DMS53 treated with DMSO at 0.1 percent for 48 hours (cell line): ENCODE data around the gene RAF1.

Experiments
- DNase-seq: peaks from one replicate; lab custom pipeline; 2025; ENCODE audit not compliant: unreplicated experiment; lab: John Stamatoyannopoulos, UW

The RAF1 gene

DNA sequence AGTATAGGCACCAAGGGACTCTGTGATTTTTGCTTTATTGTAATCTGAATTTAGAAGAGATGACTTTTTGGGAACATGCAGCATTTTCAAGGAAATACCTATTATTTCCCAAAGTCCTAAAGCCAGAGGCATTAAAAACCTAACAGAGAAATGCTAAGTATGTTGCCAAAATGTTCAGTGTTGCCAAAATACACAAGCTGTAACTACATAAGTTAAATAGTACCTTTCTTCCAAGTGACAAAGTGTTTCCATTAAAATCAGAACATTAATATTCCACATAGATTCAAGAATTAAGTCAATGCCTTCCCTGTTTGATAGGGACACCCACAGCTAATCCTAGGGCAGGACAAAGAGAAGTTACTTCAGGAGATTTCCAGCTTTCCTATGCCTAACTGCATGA is 65.0 kb downstream of the RAF1 start:
- no peak for DNase-seq

GRCh38 chr3:12593473-12593872 is 70.4 kb downstream of the RAF1 start:
- DNase-seq, result no peak

- DNase-seq, result no peak
These were observed 71.8 kb downstream of the RAF1 start for GRCh38 chr3:12591997-12592715.

DNA sequence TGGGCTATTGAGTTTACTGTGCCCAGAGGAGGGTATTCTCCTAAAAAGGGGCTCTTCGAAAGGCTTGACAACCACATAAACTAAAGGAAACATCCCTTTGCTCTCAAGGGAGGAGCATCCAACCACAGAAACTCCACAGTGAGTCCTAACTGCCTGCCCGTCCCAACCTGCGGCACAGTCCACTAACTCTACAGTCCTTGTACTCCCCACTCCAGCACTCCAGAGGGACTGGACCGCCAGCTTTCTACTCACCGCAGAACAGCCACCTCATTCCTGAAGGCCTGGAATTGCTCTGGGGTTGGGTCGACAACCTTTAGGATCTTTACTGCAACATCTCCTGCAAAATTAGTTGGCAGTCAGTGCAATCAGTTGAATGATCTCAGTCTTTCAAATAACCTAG is 72.5 kb downstream of the RAF1 start:
- no peak for DNase-seq

DNA sequence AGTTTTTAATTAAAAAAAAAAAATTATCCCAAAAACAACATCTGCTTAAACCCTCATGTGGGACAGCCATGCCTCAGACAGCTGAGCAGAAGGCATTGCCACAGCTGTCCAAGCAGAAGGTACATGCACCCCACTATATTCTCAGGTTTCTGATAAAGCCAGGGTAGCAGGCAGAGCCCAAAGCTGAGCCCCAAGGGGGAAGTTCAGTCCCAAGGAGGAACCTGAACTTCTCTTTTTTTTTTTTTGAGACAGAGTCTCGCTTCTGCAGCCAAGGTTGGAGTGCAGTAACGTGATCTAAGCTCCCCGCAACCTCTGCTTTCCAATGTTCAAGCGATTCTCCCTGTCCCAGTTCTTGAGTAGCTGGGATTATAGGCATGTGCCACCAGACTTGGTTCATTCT is 73.8 kb downstream of the RAF1 start:
- DNase-seq, result no peak

- DNase-seq, result peak; percentile 19
These were observed 75.6 kb downstream of the RAF1 start for GRCh38 chr3:12588039-12589009.

GRCh38 chr3:12586403-12586802 is 77.5 kb downstream of the RAF1 start:
- DNase-seq, result no peak

GRCh38 chr3:12585970-12586369 is 77.9 kb downstream of the RAF1 start:
- no peak for DNase-seq

GRCh38 chr3:12585181-12585580 is 78.7 kb downstream of the RAF1 start:
- DNase-seq, result no peak

DNA sequence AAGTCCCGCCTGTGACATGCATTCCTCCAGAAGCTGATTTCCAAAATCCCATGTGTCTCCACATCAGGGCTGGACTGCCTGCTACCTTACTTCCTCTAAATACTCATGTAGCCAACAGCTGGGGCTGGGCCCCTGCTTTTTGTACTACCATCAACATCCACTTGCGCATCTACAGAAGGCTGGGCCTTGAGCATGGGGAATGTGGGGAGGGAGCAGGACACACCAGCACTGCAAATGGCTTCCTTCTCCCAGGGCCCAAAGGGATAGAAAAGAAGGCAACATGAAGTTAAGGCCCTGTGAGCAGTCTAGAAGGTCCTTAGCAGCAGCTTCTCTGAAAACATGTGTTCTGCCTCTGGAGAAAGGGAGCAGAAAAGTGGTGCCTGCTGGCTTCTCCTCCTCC is 79.8 kb downstream of the RAF1 start:
- no peak for DNase-seq

- DNase-seq, result no peak
These were observed 80.6 kb downstream of the RAF1 start for GRCh38 chr3:12583280-12583679.

- DNase-seq, result no peak
These were observed 81.2 kb downstream of the RAF1 start for GRCh38 chr3:12582730-12583129.

DNA sequence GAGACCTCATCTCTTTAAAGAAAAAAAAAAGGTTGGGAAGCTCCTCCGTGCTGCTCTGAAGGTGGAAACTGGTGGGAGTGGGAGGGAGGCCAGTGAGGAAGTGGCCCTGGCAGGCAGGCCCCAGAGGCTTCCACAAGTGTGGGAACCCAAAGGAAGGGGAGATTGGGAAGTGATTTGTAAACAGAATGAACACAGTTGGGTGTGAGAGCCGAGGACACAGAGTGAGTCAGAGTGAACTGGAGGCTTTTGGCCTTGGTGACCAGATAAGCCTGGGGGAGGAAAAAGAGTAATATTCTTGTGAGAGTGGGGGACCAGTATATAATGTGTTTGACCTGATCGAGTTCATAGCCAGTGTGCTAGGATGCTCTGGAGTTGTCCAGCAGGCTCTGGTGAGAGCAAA is 84.0 kb downstream of the RAF1 start:
- DNase-seq, result no peak

GRCh38 chr3:12579456-12579855 is 84.5 kb downstream of the RAF1 start:
- DNase-seq, result no peak

GRCh38 chr3:12578742-12579141 is 85.2 kb downstream of the RAF1 start:
- DNase-seq, result no peak

DNA sequence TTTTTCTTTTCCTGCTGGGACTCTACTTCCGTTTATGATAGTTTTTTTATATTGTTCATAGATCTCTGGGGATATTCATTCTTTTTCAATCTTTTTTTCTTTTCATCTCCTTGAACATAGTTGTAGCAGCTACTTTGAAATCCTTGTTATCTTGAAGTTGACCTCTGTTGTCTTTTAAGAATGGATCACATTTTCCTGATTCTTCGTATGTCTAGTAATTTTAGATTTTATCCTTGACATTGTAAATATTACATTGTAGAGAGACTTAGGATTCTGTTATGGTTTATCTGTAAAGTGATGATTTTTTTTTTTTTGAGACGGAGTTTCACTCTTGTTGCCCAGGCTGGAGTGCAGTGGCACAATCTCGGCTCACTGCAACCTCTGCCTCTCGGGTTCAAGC is 86.5 kb downstream of the RAF1 start:
- no peak for DNase-seq

DNA sequence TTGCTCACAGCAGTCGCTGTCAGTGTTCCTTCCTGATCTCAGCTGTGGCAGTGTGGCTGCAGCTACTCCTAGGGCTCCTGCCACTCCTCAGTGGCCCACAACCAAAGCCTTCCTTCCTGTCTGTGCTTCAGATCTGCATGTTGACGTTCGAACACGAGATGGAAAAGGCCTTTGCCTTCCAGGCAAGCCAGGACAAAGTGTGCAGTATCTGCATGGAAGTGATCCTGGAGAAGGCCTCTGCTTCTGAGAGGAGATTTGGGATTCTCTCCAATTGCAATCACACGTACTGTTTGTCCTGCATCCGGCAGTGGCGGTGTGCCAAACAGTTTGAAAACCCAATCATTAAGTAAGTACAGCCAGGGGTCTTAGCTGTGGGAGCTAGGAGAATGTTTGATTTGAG is 89.3 kb downstream of the RAF1 start:
- DNase-seq, result no peak

DNA sequence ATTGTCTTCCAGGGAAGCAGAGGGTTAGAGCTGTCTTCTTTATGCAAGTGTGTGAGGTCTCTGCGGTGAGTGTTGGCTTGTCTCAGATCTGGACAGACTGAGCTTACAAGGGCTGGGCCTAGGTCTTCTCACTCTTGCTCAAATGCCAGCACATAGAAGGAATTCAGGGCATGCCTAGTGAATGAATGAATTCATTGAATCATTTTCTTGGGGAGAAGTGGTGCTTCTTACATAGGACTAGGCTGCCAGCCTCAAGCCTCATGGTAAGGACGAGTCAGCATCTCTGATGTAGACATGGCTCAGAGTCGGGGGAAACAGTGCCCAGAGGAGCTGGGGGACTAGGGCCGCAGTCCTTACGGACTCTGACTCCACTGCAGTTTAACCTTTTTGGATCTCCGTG is 89.8 kb downstream of the RAF1 start:
- no peak for DNase-seq

GRCh38 chr3:12571986-12572385 is 91.9 kb downstream of the RAF1 start:
- DNase-seq, result no peak

DNA sequence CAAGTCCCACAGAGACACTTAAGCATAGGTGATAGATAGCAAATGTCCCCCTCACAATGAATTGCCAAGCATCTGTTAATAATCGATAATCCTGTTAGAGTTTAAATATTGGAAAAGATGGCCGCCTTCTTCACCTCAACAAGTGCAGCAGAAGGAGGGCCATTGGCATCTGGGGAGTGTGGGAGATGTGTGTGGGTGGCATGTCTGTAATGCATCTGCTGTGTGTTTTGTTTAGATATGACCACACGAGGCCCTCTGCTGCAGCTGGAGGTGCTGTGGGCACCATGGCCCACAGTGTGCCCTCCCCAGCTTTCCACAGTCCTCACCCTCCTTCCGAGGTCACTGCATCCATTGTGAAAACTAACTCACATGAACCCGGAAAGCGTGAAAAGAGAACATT is 94.1 kb downstream of the RAF1 start:
- no peak for DNase-seq

GRCh38 chr3:12568747-12569146 is 95.2 kb downstream of the RAF1 start:
- no peak for DNase-seq

GRCh38 chr3:12566976-12567375 is 96.9 kb downstream of the RAF1 start:
- DNase-seq, result no peak
